Choroid plexus epithelial cell (primary cell): ENCODE data around the gene SLAMF9.
A peak's percentile ranks its signal among the peaks of the same experiment; 100 is the strongest.

ENCODE experiments used
- DNase-seq: peaks from one replicate; pipeline ENCODE4 v3.0.0-alpha.2; 2010; ENCODE audit warnings: low read depth
- H3K4me3 ChIP-seq: 2 replicates; pipeline ENCODE4 v1.5.1; 2011; ENCODE audit warnings: low read depth, mild to moderate bottlenecking, control low read depth, low read length, moderate library complexity
- CTCF ChIP-seq: conservative IDR thresholded peaks from 2 replicates; pipeline ENCODE4 v1.5.1; 2011; ENCODE audit warnings: low read depth, mild to moderate bottlenecking, control low read depth, inconsistent platforms, low read length, moderate library complexity

The SLAMF9 gene

GRCh38 chr1:159944623-159945455 is 9.2 kb downstream of the SLAMF9 start:
- no peak for DNase-seq
- peak overlapping the region; percentile 46 for H3K4me3 ChIP-seq
- TF ChIP-seq CTCF: no peak

GRCh38 chr1:159943908-159944622 is 10.0 kb downstream of the SLAMF9 start:
- no peak overlapping the region for H3K4me3 ChIP-seq

GRCh38 chr1:159943278-159943640 is 10.8 kb downstream of the SLAMF9 start:
- TF ChIP-seq CTCF: no peak
- no peak for DNase-seq

More at GRCh38 chr1:159943908-159944622, 10.0 kb downstream of the SLAMF9 start:
- no peak for DNase-seq
- no peak for TF ChIP-seq CTCF

GRCh38 chr1:159942632-159943277 is 11.3 kb downstream of the SLAMF9 start:
- TF ChIP-seq CTCF: no peak
- no peak for DNase-seq
- H3K4me3 ChIP-seq: no peak overlapping the region

More at GRCh38 chr1:159943278-159943640, 10.8 kb downstream of the SLAMF9 start:
- H3K4me3 ChIP-seq: no peak overlapping the region

- DNase-seq: no peak
- H3K4me3 ChIP-seq: no peak overlapping the region
- no peak for TF ChIP-seq CTCF
These were observed 12.2 kb downstream of the SLAMF9 start for GRCh38 chr1:159941591-159942560.

- DNase-seq: no peak
- TF ChIP-seq CTCF: no peak
- no peak overlapping the region for H3K4me3 ChIP-seq
These were observed 12.9 kb downstream of the SLAMF9 start for GRCh38 chr1:159941141-159941540.
